Transverse colon (tissue), 3 donors: ENCODE data around the gene RRM2.

Experiments used
- CTCF ChIP-seq, 5 experiments: fragments of 200-600 bp in 3 of 5; fragments of 450-650 bp in 2 of 5; sonication (generic) in 3 of 5; IDR thresholded peaks; 1 replicate in 2 of 5; 2 replicates in 3 of 5; pipeline ENCODE4 v1.5.1; 2016 to 2017; ENCODE audit warnings: antibody characterized with exemption in 5 of 5, inconsistent platforms in 3 of 5, mild to moderate bottlenecking in 2 of 5, moderate library complexity in 1 of 5
- EP300 ChIP-seq: sonication (generic); formaldehyde crosslinking; IDR thresholded peaks from one replicate; pipeline ENCODE4 v1.6.1; 2017; ENCODE audit warnings: antibody characterized with exemption, low read depth
- POLR2A ChIP-seq: fragments of 450-650 bp; IDR thresholded peaks from one replicate; pipeline ENCODE4 v1.6.1; 2016; ENCODE audit warnings: antibody characterized with exemption, mild to moderate bottlenecking, moderate library complexity

GRCh38 chr2:10084223-10084865 lies 38.2 kb upstream of the RRM2 start:
- TF ChIP-seq CTCF (IDR thresholded peaks at IDR 0.05) (no peak), POLR2A (no peak), EP300 (no peak)
